Left renal pelvis (tissue), 4 donors: ENCODE results near the gene ADAMTS19. TPM values are rescaled to one million over a fixed set of nuclear protein-coding genes. Genes with fewer than 3 reads are reported as not detected.
"Not testable (repeated sequence)": the region's sequence is repeated elsewhere in the genome, so short reads cannot be mapped to it uniquely, and the experiment has no call there.

ENCODE experiments used
- DNase-seq, 4 donors: peaks; one replicate each; pipeline ENCODE4 v3.0.0-alpha.2; 2013; ENCODE audit warnings: low read depth in 4 of 4, low spot score in 3 of 4
- polyA plus RNA-seq, 4 donors: library from polyadenylated mRNA; unstranded; fragments of 120-200 nt; gene quantifications; one replicate each; pipeline ENCODE4 v1.2.1, GENCODE V29; 2013; ENCODE audit not compliant: insufficient read length in 4 of 4

The ADAMTS19 gene
- polyA plus RNA-seq, 4 donors: 4.4 to 11.9 (median 6.2) TPM

- not testable (repeated sequence) for DNase-seq
Measured at GRCh38 chr5:129584496-129584895, 124.4 kb downstream of the ADAMTS19 start.

DNA sequence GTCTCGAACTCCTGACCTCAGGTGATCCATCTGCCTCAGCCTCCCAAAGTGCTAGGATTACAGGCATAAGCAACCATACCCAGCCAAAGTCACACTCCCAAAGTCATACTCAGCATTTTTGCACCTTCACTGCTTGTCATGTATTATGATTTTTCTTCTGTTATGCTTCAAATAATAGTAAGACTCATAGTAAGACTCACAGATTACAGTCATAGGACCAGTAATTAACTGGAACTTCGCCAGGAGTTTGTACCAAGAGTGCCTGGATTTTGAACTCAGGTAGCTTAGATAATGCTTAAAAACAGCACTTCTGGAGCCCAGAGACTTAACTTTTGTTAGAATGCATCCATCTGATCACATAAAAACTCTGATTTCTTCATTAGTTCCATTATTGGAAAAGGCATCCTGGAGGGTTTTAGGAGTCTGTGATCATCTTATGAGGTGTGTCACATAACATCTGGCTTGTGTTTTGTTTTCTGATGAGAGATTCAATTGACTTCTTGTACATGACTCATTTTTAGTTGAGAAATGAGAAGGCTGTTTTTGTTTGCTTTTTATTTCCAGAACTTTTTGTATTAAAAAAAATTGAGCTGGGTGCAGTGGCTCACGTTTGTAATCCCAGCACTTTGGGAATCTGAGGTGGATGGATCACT lies 131.5 kb downstream of the ADAMTS19 start:
- DNase-seq: no peak

GRCh38 chr5:129593525-129593924 lies 133.4 kb downstream of the ADAMTS19 start:
- no peak for DNase-seq

DNA sequence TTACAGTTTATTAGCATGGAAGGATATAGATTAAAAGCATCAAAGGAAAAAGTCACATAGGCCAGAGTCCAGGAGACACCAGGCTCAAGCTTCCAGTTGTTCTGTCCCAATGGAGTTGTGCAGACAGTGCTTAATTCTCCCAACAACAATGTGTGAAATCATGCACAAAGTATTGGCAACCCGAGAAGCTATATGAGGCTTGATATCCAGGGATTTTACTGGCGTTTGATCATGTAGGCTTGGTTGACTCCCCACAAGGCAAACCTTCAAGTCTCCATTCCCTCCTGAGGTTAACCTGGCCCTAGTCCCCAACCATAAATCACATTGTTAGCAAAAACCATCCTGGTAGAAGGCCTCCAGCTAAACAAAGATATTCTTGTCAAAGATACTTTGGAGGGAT lies 141.5 kb downstream of the ADAMTS19 start:
- no peak for DNase-seq

GRCh38 chr5:129608350-129608749 lies 148.3 kb downstream of the ADAMTS19 start:
- DNase-seq: no peak

- DNase-seq: no peak
Measured at GRCh38 chr5:129609710-129610109, 149.6 kb downstream of the ADAMTS19 start.

GRCh38 chr5:129616517-129616916 lies 156.4 kb downstream of the ADAMTS19 start:
- DNase-seq: no peak

DNA sequence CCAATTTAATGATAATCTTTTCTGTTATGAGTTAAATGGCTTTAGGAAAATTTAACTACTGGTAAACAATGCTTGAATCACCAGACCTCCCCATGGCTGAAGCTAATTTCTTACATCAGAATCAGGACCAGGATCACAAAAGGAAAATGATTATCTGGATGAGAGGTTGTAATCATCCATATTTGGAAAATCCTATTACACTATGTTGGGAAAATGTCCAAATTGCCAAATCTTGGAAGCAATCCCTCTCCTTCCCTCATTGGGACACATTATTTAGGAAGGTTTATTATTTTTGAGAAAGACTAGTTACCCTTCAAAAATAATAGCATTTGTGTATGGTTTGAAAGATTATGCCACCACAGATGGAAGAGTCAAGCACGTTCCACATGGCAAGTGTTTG lies 157.1 kb downstream of the ADAMTS19 start:
- DNase-seq: no peak

DNA sequence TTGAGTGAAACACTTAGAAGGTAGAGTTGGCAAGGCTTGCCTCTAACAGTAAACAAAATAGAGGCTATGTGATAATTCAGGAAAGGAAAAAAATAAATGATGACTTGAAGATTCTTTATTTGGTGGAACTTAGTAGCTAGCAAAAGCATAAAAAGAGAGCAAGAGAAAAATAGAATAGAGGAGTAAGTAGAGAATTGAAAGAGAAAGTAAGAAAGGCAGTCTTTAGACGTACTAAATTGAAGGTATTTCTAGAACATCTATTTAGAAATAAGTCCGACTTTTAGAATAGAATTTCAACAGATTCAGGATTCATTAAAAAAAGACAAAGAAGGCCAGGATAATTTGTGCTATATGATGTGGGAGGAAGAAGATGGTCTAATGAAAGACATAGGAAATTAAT lies 159.7 kb downstream of the ADAMTS19 start:
- no peak for DNase-seq

DNA sequence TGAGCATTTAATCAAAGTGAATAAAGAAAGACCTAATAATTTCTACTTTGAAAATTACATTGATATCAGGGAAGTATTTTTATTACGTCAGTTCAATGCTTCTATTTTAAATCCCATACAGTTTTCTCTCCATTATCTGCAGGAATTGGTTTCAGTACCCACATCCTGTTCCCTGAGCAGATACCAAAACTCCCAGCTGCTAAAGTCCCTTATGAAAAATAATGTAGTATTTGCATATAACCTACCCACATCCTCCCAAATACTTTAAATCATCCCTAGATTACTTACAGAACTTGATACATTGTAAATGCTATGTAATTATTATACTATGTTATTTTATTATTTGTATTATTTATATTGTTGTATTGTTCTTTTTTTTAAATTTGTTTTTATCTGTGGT lies 162.4 kb downstream of the ADAMTS19 start:
- no peak for DNase-seq

DNA sequence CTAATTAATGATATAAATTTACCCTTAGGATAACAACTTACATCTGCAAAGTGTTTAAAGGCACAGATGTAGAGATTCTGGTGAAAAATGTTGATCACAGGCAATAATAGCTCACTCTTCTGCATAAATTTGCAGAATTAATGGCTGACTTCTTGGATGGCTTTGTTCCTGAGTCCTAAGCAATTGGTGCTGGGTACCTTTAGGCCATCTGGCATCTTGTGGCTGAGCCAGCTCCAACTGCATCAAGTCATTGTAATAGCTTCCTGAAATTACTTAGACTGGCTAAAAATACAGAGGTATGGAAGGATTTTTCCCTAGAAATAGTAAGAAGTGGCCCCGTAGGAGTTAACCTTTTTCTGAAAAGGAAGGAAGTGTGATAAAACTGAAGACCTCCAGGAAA lies 169.5 kb downstream of the ADAMTS19 start:
- DNase-seq: no peak

GRCh38 chr5:129630101-129630500 lies 170.0 kb downstream of the ADAMTS19 start:
- DNase-seq: no peak

DNA sequence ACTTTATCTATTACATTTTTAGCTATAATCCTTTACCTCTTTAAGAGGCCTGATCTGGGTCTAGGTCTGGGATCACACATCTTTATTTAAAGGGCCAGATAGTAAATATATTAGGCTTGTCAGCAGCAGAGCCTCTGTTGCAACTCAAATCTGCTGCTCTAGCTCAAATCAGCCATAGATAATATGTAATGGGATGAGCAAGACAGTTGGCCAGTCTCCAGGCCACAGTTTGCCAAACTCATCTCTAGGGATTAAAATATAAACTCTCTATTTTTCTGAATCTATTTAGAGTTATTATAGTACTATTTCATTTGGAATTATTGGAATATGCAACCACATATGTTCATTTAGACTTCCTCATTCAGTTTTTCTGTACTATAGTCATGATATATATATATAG lies 171.9 kb downstream of the ADAMTS19 start:
- DNase-seq: no peak

DNA sequence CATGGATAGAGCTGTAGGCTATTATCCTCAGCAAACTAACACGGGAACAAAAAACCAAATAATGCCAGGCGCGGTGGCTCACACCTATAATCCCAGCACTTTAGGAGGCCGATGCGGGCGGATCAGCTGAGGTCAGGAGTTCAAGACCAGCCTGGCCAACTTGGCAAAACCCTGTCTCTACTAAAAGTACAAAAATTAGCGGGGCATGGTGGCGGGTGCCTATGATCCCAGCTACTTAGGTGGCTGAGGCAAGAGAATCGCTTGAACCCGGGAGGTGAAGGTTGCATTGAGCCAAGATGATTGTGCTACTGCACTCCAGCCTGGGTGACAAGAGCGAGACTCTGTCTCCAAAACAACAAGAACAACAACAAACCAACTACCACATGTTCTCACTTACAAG lies 177.4 kb downstream of the ADAMTS19 start:
- DNase-seq: not testable (repeated sequence)

GRCh38 chr5:129639331-129639730 lies 179.2 kb downstream of the ADAMTS19 start:
- no peak for DNase-seq

GRCh38 chr5:129652349-129653056 lies 192.4 kb downstream of the ADAMTS19 start:
- DNase-seq: no peak

GRCh38 chr5:129653057-129653375 lies 192.9 kb downstream of the ADAMTS19 start:
- no peak for DNase-seq

- DNase-seq: no peak
Measured at GRCh38 chr5:129653442-129653841, 193.3 kb downstream of the ADAMTS19 start.

- DNase-seq: no peak
Measured at GRCh38 chr5:129656952-129657351, 196.9 kb downstream of the ADAMTS19 start.

DNA sequence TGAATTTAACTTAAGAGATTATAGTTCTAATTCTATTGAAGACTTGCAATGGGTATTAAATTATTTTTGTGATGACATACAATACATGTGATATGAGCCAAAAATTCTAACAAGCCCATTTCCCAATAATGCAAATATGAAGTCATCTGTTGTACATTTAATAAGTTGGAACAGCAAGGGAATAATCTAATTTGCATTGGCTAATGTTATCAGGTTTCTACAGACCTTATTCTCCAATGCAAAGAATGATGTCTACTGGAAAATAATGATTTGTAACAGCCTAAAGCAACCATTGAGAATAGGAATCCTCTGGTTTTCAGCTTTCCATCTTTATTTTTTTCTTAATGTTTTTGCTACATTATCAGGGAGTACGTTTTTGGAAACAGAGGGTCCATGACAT lies 198.7 kb downstream of the ADAMTS19 start:
- DNase-seq: no peak

- no peak for DNase-seq
Measured at GRCh38 chr5:129661366-129662035, 201.4 kb downstream of the ADAMTS19 start.

- DNase-seq: no peak
Measured at GRCh38 chr5:129664336-129664937, 204.3 kb downstream of the ADAMTS19 start.
